Fibroblast of skin of right quadriceps (primary cell): ENCODE measurements around the gene SRGAP3.
A peak's percentile ranks its signal among the peaks of the same experiment; 100 is the strongest.

Source experiments
- DNase-seq: peaks from one replicate; pipeline ENCODE4 v3.0.0-alpha.2; 2013

The SRGAP3 gene

GRCh38 chr3:9223672-9224071, 25.8 kb downstream of the SRGAP3 start:
- DNase-seq: no peak

- no peak for DNase-seq
These were observed 26.3 kb downstream of the SRGAP3 start for GRCh38 chr3:9222956-9223639.

- no peak for DNase-seq
These were observed 27.4 kb downstream of the SRGAP3 start for GRCh38 chr3:9222049-9222448.

- DNase-seq: no peak
These were observed 31.0 kb downstream of the SRGAP3 start for GRCh38 chr3:9218514-9218846.

GRCh38 chr3:9217784-9218513, 31.5 kb downstream of the SRGAP3 start:
- DNase-seq: no peak

GRCh38 chr3:9216736-9217135, 32.7 kb downstream of the SRGAP3 start:
- DNase-seq: peak; percentile 55

- peak; percentile 82 for DNase-seq
These were observed 34.8 kb downstream of the SRGAP3 start for GRCh38 chr3:9214599-9214998.

- no peak for DNase-seq
These were observed 35.3 kb downstream of the SRGAP3 start for GRCh38 chr3:9214185-9214584.

- no peak for DNase-seq
These were observed 36.3 kb downstream of the SRGAP3 start for GRCh38 chr3:9213019-9213634.

GRCh38 chr3:9211155-9211950, 38.1 kb downstream of the SRGAP3 start:
- DNase-seq: peak; percentile 94

- no peak for DNase-seq
These were observed 39.7 kb downstream of the SRGAP3 start for GRCh38 chr3:9209777-9210176.

GRCh38 chr3:9208605-9209152, 40.8 kb downstream of the SRGAP3 start:
- DNase-seq: no peak

- DNase-seq: no peak
These were observed 42.2 kb downstream of the SRGAP3 start for GRCh38 chr3:9207116-9207763.

GRCh38 chr3:9206287-9206686, 43.2 kb downstream of the SRGAP3 start:
- DNase-seq: no peak

GRCh38 chr3:9205345-9206143, 43.9 kb downstream of the SRGAP3 start:
- DNase-seq: no peak

- no peak for DNase-seq
These were observed 45.0 kb downstream of the SRGAP3 start for GRCh38 chr3:9204253-9204992.

GRCh38 chr3:9203317-9203716, 46.1 kb downstream of the SRGAP3 start:
- no peak for DNase-seq

- no peak for DNase-seq
These were observed 46.9 kb downstream of the SRGAP3 start for GRCh38 chr3:9202546-9202945.

- DNase-seq: no peak
These were observed 47.5 kb downstream of the SRGAP3 start for GRCh38 chr3:9201955-9202354.

GRCh38 chr3:9201266-9201665, 48.2 kb downstream of the SRGAP3 start:
- DNase-seq: peak; percentile 55

- no peak for DNase-seq
These were observed 49.7 kb downstream of the SRGAP3 start for GRCh38 chr3:9199775-9200174.
